GM21515 (cell line): ENCODE measurements around the gene GLUL.
"Not testable (repeated sequence)": the region's sequence is repeated elsewhere in the genome, so short reads cannot be mapped to it uniquely, and the experiment has no call there.

Source experiments
- ATAC-seq: cut with Tn5 transposase; IDR thresholded peaks from one replicate; pipeline ENCODE4 v1.9.1; 2021; ENCODE audit not compliant: unreplicated experiment

The GLUL gene

DNA sequence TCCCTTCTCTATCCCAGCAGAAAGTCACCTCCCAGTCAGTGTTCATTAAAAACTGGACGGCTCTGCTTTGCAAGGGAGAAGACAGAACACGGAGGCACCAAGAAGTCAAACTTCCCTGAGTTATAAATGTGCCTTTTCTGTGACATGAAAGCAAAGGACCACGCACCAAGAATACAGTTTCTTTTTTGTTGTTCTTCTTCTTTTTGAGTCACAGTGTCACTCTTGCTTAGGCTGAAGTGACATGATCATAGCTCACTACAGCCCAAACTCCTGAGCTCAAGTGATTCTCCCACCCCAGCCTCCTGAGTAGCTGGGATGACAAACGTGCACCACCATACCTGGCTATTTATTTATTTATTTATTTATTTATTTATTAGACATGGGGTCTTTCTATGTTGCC, 22.7 kb downstream of the GLUL start:
- ATAC-seq, result no peak

DNA sequence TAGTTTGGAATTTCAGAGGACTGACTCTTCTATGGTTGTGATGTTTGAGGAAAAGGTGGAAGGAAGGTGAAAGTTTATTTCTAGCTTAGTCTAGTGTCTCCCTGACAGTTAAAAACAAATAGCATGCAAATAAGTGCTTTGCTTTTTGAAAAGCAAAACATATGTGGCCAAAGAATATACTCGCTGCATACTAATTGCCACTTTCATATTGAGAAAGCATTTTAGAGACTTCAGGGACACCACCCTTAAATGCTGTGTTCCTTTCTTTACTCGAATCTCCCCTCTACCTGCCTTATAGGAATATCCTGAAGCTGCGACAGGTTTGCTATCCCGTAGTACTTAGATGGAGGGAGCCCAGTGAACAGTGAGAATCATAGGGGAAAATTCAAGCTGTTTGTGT, 23.2 kb downstream of the GLUL start:
- ATAC-seq, result no peak

DNA sequence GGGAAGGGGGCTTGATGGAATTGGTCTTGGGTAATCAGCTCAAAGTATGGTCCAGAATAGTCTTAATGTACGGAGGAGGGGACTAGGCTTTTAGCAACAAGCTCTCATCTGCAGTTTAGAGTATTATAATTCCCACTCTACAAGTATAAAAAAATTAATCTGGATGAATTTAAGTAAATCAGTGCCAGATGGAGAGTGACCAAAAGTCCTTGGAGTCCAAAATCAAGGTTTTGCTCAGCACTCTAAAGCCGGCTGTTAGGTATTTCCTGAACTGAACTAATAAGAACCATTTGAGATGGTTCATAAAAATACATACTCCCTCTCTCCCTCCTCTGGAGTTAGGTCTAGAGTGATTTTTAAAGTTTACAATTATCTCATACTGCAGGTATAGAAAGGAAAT, 23.7 kb downstream of the GLUL start:
- no peak for ATAC-seq

DNA sequence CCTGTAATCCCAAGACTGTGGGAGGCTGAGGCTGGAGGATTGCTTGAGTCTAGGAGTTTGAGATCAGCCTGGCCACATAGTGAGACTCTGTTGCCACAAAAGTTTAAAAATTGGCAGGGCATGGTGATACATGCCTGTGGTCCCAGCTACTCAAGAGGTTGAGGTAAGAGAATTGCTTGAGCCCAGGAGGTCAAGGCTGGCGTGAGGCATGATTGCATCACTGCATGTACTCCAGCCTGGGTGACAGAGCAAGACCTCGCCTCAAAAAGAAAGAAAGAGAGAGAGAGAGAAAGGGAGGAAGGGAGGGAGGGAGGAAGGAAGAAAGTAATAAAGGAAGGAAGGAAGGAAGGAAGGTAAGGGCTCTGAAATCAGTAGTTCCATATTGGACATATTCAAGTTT, 25.0 kb downstream of the GLUL start:
- no peak for ATAC-seq

DNA sequence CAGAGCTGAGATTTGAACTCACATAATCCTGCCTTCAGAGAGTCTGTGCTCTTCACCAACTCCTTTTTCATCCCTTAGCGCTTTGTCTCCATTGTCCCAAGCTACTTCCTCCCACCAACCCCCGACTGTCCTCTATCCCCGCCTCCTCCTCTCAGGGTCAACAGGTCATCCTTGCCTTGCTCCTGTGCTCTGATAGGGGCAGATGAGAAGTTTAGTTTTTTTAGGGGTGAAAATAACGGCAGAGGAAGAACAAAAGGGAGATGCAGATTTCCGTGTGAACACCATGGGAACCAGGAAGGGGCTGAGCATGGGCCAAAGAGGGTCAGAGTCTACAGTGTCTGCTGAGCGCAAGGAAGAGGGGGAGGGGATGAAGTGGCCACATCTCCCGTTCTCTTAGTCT, 31.9 kb downstream of the GLUL start:
- no peak for ATAC-seq

DNA sequence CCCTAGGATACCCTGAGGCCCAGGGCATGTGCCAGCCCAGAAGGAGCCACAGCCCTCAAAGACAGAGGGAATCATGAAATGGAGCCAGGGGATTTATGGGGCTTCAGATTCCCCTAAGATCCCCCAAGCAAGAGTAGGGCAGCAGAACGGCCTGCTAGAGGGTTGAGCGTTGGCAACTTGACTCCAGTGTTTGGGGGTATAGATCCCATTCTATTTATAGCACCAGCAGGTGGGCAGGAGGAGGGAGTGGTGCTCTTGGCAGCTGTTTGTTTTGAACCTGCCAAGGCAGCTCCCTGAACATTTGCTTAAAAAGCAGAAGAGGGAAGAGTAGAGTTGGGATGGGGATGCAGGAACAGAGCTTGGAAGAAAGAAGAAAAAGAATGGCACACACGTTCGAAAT, 33.7 kb downstream of the GLUL start:
- ATAC-seq, result no peak

DNA sequence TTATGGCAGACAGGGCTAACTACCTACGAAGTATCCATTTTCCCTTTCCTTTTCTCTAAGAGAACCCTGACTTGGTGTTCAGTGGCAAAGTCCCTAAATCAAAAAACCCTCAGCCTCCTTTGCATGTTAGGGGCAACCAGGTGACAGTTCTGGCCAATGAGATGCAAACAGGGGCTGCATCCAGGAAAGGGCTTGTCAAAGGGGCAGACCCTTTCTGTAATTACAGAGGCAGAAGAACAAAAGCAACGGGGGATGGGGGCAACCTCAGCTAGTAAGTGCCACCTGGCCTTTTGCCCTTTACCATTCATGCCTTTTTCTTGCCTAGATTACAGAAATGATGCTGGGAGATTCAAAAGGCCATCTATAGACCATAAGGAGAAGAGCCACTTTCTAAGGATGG, 34.4 kb downstream of the GLUL start:
- no peak for ATAC-seq

DNA sequence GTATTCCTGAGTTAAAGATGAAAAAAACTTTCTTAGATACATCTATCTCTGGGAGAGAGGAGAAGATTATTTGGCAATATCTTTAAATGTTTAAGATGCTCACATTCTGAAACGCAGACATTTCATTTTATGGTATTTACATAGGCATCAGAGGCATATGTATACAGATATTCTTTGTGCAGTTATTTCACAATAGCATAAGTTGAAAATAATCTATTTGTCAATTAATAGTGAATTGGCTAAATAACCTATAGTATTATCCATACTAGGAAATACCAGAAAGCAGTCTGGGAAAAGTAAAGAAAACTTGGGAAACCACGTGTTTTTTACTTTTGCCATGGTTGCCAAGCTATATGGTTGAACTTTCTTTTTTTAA, 35.9 kb downstream of the GLUL start:
- ATAC-seq, result no peak

DNA sequence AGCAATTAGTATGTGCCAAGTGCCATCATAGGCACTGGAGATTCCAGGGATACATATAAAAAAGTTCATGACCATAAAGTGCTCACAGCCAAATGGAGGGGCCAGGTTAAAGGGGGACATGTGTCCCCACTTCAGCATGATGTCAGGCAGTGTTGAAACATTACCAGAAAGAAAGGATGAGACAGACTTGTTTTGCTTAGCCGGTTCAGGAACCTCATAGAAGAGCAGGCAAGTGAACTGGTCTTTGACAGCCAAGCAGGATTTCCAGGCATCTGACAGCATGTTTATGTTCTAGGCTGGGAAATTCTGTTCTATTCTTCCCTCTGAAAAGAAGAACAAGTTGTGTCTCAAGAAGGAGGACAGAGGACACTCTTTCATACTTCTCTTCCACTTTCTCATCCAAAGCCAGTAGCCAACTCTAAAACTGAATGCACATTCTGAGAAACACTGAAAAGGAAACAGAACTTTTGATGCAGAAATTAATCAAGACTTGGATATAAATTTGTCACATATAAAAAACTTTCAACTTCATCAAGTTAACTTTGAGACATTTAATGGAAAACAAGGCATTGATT, 39.7 kb downstream of the GLUL start:
- no peak for ATAC-seq

DNA sequence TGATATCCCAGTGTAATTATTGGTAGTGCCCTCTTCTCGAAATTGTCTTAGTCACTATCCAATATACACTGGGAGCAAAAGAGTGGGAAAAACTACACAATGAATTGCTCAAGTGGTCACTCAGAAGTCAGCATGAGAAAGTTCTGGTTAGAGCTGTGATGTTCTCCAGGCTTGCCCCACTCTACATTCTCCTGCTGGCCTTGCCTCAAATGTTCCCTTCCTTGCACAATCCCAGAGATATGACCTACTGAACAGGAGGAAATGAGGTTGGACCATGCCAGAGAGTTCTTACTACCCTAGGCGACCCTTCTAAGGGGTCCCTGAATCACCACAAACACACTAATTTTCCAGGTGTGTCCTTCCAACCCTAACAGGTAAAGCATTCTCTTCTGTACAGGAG, 40.8 kb downstream of the GLUL start:
- no peak for ATAC-seq

DNA sequence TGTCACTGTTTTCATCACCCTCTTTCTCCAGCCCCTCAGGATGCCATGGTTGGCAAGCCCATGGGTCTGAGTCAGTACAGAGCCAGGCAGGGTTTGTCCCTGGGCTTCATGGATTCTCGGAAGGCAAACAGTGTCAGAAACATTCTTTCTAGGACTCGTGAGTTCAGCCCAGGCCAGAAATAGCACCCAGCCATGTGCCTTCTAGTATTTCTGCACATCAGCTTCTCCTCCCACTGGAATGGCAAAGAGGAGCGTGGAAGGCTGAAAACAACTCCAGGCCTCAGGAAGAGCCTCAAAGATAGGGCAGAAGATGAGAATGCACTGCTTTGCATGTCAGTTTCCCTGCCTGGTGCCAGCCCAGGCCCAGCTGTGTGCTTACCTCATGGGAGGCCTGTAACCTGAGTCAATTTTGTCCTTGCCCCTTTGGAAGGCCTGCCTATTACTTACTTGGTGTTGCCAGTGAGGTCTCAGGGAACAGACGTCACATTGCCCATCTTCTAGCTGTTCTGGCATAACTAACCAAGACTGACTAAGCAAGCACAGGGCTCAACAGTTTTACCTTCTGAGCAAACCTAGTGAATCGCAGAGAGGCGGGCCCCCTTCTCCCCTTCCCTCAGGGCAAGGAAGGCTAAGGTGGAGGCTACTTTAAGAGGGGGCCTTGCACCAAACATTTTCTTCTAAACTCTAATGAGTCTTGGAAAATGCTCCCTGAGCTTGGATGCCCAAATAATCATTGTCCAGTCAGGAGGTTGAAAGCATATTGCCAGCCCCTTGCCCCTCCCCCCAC, 42.4 kb downstream of the GLUL start:
- ATAC-seq, result no peak

DNA sequence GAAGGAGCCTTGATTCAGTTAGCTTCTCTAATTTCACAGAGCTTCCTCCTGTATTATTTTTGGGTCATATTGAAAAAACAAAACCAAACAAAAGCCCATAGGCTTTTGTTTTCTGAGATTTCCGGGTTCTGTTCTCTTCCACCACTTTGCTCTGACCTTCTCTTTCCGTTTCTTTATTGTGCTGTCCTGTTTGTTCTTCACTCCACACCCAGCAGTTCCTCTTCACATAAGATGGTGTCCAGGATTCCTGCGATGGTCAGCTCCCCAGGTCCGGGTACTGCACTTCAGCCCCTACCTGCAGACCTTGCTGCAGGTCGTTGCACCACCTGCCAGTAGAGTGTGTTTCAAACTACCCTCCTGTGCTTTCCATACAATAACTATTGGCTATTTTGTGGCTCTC, 44.6 kb downstream of the GLUL start:
- no peak for ATAC-seq

DNA sequence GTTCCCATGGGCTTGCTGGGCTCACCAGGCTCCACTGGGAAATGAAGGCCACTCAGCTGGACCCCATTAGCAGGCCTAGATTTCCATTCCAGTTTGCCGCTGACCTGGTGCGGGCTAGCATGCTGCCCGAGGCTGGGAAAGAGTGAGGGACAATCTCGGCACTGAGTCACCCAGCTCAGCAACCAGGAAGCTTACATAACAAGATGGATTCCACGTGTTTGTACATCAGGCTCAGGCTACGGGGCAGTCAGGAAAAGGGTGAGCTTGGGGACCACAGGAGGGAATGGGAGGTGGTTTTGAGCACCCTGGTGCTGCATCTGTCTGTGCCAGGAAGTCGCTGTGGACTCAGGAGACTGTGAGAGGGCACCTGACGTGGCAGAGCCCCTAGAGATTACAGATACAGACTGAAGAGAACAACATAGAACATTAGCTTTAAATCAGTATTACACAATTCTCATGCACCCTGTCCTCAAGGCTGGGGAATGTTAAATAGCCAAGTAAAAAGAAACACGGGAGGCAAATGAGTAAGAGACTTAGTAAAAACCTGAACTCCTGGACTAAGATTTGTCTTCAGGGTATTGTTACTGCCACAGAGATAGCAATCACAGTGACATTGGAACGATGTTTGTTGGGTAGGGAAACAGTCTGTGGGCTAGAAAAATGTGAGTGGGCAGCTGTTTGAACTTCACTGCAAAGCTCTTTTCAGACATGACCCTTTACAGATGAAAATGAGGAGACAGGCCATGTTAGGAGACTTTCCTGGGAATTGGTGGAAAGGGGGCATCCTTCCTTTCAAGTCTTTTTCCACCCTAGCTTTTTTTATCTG, 51.1 kb downstream of the GLUL start:
- ATAC-seq, result no peak

DNA sequence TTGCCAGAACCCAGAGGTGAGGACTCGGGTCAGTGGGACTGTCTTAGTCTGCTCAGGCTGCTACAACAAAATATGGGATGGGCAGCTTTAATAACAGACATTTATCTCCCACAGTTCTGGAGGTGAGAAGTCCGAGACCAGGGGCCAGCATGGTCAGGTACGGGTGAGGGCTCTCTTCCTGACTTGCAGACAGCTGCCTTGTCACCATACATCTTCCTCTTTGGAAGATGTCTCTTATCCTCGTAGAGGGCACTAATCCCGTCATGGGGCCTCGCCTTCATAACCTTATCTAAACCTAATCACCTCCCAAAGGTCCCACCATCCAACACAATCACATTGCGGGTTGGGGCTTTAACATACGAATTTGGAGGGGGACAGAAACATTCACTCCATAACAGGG, 51.9 kb downstream of the GLUL start:
- ATAC-seq, result no peak

DNA sequence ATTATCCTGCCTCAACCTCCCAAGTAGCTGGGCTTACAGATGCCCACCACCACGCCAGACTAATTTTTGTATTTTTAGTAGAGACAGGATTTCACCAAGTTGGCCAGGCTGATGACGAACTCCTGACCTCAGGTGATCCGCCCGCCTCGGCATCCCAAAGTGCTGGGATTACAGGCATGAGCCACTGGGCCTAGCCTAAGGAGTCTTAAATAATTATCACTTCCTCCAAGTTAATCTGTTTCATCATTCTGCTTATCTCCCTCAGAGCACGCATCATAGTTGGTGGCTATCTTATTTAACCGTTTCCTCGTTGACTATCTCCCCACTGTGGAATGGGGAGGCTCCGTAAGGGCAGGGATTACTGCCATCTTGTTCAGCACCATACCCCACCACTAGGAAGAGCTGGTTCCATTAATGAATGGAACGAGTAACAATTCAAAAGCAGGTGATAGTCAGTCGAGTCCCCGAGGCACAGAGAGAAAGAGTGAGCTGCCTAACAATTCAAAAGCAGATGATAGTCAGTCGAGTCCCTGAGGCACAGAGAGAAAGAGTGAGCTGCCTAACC, 52.7 kb downstream of the GLUL start:
- no peak for ATAC-seq

DNA sequence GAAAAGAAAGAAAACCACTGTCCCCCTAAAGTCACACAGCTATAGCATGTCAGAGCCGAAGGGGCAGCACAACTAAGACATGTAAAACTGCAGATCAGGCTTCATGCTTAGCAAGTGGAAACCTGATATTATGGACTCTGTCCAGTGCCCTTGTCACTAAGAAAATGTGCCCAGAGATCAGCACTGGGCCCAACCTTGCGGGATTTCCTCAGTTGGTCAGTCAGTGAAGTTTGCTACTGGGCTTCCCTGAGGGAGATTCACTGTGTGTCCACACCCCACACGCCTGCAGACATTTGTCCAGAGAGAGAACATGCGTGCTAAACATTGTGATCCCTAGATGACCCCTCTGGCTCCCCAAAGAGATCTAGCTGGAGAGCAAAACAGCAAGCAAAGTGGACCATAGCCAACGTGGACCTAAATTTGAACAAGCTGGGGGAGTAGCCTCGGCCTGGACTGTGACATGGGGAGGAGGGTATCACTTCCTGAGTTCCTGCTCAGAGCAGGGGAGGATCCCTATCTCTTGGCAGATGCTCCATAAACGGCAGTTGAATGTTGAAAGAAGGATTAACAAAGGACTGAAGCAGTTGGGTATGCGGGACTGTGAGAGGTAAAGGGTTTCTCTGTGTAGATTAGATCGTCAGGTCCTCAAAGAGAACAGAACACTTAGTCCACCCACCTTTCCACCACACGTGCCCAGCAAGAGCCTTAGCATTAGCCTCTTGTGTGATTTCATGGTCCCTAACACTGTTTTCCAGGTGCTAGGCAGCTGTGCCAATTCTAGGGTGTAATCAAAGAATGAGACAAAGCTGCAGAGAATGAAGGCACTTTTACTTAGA, 53.6 kb downstream of the GLUL start:
- no peak for ATAC-seq

DNA sequence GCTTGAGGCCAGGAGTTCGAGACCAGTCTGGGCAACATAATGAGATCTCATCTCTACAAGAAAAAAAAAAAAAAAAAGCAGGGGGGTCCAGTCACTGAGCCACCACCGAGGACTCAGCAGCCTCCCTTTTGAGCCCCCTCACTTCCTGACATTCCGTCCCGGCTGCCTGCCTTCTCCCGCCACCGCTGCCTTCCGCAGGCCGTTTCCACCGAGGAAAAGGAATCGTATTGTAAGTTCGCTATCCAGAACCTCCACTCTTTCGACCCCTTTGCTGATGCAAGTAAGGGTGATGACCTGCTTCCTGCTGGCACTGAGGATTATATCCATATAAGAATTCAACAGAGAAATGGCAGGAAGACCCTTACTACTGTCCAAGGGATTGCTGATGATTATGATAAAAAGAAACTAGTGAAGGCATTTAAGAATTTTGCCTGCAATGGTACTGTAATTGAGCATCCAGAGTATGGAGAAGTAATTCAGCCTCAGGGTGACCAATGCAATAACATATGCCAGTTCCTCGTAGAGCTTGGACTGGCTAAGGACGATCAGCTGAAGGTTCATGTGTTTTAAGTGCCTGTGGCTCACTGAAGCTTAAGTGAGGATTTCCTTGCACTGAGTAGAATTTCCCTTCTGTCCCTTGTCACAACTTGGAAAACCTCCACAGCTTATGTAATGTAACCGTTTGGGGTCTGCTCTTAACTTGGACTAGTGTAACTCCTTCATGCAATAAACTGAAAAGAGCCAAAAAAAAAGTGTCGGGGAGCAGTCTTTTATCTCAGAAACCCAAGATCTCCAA, 55.6 kb downstream of the GLUL start:
- ATAC-seq, result no peak

DNA sequence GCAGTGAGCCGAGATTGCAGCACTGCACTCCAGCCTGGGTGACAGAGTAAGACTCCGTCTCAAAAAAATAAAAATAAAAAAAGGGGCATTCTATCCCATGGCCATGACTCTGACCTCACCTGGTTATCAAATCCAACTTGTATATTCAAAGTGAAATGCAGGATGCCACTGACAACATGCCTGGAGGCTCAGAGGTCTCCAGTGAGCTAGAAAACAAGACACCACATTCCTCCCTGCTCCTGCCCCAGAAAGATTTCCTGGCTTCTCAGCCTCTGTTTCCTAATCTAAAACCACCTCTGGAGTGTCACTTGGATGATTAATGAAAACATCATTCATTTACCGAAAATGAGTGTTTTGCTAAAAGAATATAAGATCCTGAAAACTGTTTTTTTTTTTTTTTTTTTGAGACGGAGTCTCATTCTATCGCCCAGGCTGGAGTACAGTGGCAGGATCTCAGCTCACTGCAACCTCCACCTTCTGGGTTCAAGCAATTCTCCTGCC, 58.5 kb downstream of the GLUL start:
- ATAC-seq, result not testable (repeated sequence)

DNA sequence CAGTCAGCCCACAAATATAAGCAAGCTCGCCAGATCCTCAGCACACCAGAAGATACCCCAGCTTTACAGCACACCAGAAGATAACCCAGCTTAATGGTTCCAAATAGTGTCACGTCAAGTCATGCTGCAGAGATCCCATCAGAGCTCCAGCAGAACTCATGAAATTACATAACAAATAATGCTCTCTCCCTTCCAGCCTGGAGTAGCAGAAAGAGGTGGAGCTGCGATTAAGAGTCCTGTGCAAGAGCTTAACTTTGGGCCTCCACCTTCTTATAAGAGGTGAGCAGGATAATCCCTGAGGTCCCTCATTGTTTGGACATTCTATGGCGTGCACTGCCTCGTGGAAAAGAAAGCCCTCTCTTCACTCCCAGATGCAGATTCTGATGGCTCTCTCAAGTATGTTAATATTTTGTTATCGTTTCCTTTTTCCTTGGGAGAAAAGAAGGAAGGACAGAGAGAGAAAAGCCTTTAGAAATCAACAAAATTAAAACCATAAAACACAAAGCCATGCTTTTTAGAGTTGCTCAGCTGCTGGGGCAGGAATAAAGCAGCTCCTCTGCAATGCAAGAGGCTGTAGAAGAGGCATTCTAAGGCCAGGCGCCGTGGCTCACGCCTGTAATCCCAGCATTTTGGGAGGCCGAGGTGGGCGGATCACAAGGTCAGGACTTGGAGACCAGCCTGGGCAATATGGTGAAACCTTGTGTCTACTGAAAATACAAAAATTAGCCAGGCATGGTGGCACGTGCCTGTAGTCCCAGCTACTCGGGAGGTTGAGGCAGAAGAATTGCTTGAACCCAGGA, 59.1 kb downstream of the GLUL start:
- ATAC-seq, result no peak
